Osteocyte (in vitro differentiated cells): ENCODE results near the gene BRD3. TPM values are rescaled to one million over a fixed set of nuclear protein-coding genes. Genes with fewer than 3 reads are reported as not detected.

ENCODE experiments used
- DNase-seq: peaks from one replicate; pipeline ENCODE4 v3.0.0; 2021; ENCODE audit warnings: mixed read lengths; ENCODE audit not compliant: unreplicated experiment; ENCODE audit errors: extremely low spot score
- H3K27ac Mint-ChIP-seq: one replicate; pipeline ENCODE4 v1.8.0; 2021; ENCODE audit warnings: mild to moderate bottlenecking, mixed read lengths; ENCODE audit not compliant: unreplicated experiment
- H3K27me3 Mint-ChIP-seq: one replicate; pipeline ENCODE4 v1.8.0; 2021; ENCODE audit warnings: mixed read lengths; ENCODE audit not compliant: unreplicated experiment
- H3K36me3 Mint-ChIP-seq: one replicate; pipeline ENCODE4 v1.8.0; 2021; ENCODE audit warnings: mixed read lengths; ENCODE audit not compliant: unreplicated experiment
- H3K4me1 Mint-ChIP-seq: one replicate; pipeline ENCODE4 v1.8.0; 2021; ENCODE audit warnings: mixed read lengths; ENCODE audit not compliant: unreplicated experiment
- H3K4me3 Mint-ChIP-seq: one replicate; pipeline ENCODE4 v1.8.0; 2021; ENCODE audit warnings: mild to moderate bottlenecking, moderate library complexity, mixed read lengths; ENCODE audit not compliant: unreplicated experiment
- H3K9me3 Mint-ChIP-seq: one replicate; pipeline ENCODE4 v1.8.0; 2021; ENCODE audit warnings: mixed read lengths; ENCODE audit not compliant: unreplicated experiment
- CTCF ChIP-seq: fragments of 200-600 bp; sonication (generic); IDR thresholded peaks from 2 replicates; pipeline ENCODE4 v1.5.0; 2021; ENCODE audit warnings: antibody characterized with exemption, mild to moderate bottlenecking, moderate library complexity
- total RNA-seq: library from RNA; stranded (reverse); gene quantifications from 2 replicates; pipeline ENCODE4 v1.2.1, GENCODE V29; 2021

The BRD3 gene
- total RNA-seq, 1 donor from 2014 or later, result 56.2 TPM

GRCh38 chr9:134010310-134011173 lies 57.3 kb downstream of the BRD3 start:
- no peak overlapping the region for H3K27ac Mint-ChIP-seq
- TF ChIP-seq CTCF, result no peak
- H3K4me1 Mint-ChIP-seq, result peaks cover 7% of the 10 kb centered on the region
- H3K9me3 Mint-ChIP-seq, result no peaks in the 10 kb centered on the region
- no peaks in the 10 kb centered on the region for H3K36me3 Mint-ChIP-seq
- DNase-seq, result no peak
- H3K4me3 Mint-ChIP-seq, result no peak overlapping the region
- peaks cover 3% of the 10 kb centered on the region for H3K27me3 Mint-ChIP-seq

- DNase-seq, result no peak
- Mint-ChIP-seq H3K9me3 (no peaks in the 10 kb centered on the region), H3K36me3 (no peaks in the 10 kb centered on the region), H3K27me3 (peaks cover 3% of the 10 kb centered on the region), H3K4me1 (peaks cover 7% of the 10 kb centered on the region), H3K4me3 (no peak overlapping the region), H3K27ac (no peak overlapping the region)
- TF ChIP-seq CTCF, result no peak
These were observed 60.3 kb downstream of the BRD3 start for GRCh38 chr9:134007571-134007970.

GRCh38 chr9:134007150-134007549 lies 60.7 kb downstream of the BRD3 start:
- H3K27me3 Mint-ChIP-seq, result peaks cover 3% of the 10 kb centered on the region
- peaks cover 7% of the 10 kb centered on the region for H3K4me1 Mint-ChIP-seq
- H3K27ac Mint-ChIP-seq, result no peak overlapping the region
- no peaks in the 10 kb centered on the region for H3K9me3 Mint-ChIP-seq
- no peaks in the 10 kb centered on the region for H3K36me3 Mint-ChIP-seq
- TF ChIP-seq CTCF, result no peak
- DNase-seq, result no peak
- H3K4me3 Mint-ChIP-seq, result no peak overlapping the region

GRCh38 chr9:134005381-134005780 lies 62.4 kb downstream of the BRD3 start:
- Mint-ChIP-seq H3K4me3 (no peak overlapping the region), H3K36me3 (no peaks in the 10 kb centered on the region), H3K4me1 (peaks cover 7% of the 10 kb centered on the region), H3K9me3 (no peaks in the 10 kb centered on the region), H3K27me3 (peaks cover 3% of the 10 kb centered on the region), H3K27ac (no peak overlapping the region)
- DNase-seq, result no peak
- no peak for TF ChIP-seq CTCF

GRCh38 chr9:134004881-134005280 lies 62.9 kb downstream of the BRD3 start:
- no peaks in the 10 kb centered on the region for H3K9me3 Mint-ChIP-seq
- H3K4me3 Mint-ChIP-seq, result no peak overlapping the region
- H3K27me3 Mint-ChIP-seq, result peaks cover 3% of the 10 kb centered on the region
- no peaks in the 10 kb centered on the region for H3K36me3 Mint-ChIP-seq
- TF ChIP-seq CTCF, result no peak
- DNase-seq, result no peak
- no peak overlapping the region for H3K27ac Mint-ChIP-seq
- peaks cover 7% of the 10 kb centered on the region for H3K4me1 Mint-ChIP-seq
